NCI-H2029 treated with DMSO at 0.1 percent for 48 hours (cell line): ENCODE results near the gene DDX49.
"Not testable (repeated sequence)": the region's sequence is repeated elsewhere in the genome, so short reads cannot be mapped to it uniquely, and the experiment has no call there.

Experiments used
- DNase-seq: peaks from one replicate; lab custom pipeline; 2025; lab: John Stamatoyannopoulos, UW

The DDX49 gene

DNA sequence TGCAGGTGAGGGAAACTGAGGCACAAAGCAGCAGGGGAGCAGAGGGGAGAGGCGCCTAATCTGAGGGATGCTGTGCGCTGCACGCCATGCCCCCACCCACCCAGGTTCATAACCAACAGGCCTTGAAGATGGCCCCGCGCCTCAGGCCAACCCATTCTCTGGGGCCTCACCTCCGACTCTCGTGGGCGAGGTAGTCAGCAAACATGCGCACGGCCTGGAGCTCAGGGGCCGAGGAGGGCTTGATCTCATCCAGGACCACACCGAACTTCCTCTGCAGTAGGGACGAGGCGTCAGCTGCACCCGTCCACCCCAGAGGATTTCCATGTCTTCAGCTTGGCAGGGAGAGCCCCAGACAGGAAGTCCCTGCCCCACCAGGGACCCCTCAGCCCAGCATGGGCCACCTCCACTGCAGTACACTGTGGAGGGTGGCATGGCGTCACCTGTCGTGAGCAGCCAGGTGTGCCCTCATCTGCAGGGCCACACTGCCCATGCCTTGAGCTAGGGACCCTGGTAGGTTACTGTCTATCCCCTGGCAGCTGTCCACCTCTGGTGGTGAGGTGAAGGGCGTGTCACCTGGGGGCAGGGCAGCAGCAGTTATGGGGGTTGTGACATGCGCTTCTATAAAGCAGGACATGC lies 8.6 kb upstream of the DDX49 start:
- no peak for DNase-seq

DNA sequence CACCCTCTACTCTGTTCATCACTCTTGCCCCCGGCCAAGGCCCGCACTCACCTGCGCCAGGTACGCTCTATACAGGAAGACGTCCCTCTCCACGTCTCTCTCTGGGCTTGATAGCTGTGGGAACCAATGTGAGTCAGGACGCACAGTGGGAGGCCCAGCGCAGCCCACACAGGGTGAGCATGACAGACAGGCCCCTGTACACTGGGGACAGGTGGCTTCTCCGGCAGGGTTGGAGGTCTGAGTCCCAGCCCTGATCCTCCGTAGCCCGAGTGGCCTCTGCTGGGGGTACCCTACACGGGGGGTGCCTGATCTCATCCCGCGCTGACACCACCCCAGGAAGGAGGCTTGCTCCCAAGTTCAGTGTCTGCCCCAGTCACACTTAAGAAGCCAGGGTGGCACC lies 6.6 kb upstream of the DDX49 start:
- no peak for DNase-seq

DNA sequence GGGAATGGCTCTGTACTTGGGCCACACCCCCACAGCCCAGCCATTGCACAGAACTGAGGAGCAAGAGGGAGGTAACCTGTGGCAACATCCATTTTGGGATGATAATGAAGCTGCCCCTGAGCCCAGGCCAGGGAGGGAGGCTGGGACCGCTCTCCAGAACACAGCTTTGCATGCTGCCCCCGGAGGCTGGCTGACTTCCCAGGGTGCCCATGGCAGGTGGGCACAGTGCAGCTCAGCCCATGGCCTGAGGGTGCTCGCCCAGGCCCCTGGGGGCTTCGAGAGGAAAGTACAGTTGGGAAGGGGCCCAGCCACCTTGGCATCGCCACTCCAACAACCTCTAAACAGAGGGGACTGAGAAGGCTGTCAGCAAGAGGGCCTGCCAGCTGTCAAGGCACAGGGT lies 6.0 kb upstream of the DDX49 start:
- no peak for DNase-seq

DNA sequence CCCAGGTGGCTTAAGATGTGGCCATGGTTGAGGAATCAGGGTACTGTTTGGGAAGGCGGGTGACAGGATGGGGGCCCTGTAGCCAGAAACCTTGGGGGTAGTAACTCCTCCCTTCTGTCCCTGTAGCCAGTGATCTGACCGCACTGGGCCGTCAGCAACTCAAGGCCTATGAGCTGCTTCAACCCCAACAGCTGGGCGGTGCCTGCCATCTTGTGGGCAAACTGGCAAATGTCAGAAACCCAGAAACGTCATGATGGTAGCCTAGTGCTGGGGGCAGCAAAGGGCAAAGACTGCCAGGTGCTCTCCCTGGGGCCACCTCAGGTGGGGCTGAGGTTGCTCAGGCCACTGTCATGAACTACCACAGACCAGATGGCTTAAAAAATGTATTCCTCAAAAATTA lies 3.9 kb upstream of the DDX49 start:
- DNase-seq = no peak

DNA sequence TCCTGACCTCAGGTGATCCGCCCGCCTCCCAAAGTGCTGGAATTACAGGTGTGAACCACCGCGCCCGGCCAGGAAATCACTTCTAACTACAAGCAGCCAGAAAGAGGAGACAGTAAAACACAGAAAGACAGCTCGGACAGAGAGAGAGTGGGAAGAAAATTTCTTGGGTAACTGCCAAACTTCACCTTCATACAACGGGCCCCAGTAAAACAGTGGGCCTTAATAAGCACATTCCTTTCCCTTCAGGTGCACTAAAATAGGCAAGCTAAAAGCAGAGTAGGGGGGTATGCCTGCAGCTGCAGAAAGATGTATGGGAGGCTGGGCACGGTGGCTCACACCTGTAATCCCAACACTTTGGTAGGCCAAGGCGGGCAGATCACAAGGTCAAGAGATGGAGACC lies 1.9 kb upstream of the DDX49 start:
- not testable (repeated sequence) for DNase-seq

DNA sequence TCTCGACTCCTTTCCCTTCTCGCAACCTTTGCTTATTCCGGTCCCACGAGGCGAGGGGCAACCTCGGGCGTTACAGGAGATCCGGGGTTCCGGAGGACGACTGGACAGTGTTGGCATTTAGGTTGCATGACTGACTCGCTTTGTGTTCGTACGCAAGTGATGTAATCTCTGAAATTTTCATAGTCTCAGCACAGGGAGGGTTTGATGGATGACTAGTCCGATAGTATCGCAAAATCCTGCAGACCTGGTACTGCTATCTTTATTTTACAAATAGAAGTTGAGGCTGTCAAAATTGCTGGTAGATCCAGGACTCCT lies 342 bp downstream of the DDX49 start:
- DNase-seq = no peak

DNA sequence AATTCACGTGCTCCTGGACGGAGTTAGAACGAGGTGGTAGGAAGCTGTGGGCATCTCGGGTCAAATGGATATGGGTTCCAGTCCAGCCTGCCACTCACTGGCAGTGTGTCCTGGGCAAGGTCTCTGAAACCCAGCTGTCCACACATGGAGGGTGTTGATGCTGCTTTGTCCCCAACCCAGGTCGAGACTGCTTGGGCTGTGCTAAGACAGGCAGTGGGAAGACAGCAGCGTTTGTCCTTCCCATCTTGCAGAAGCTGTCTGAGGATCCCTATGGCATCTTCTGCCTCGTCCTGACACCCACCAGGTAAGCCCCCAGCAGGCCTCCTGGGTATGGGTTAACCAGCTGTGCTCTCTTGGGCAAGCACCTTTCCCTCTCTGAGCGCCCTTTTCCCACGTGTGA lies 885 bp downstream of the DDX49 start:
- DNase-seq = no peak

DNA sequence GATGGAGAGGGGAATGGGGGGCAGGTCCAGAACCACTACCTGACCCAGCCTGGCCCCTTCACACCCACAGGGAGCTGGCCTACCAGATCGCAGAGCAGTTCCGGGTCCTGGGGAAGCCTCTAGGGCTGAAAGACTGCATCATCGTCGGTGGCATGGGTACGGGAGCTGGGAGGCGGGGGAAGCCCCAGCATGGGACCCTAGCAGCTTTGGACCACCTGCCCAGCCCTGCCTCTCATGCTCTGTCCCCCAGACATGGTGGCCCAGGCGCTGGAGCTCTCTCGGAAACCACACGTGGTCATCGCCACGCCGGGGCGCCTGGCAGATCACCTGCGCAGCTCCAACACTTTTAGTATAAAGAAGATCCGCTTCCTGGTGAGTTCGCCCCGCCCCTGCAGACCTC lies 2.1 kb downstream of the DDX49 start:
- DNase-seq = no peak

DNA sequence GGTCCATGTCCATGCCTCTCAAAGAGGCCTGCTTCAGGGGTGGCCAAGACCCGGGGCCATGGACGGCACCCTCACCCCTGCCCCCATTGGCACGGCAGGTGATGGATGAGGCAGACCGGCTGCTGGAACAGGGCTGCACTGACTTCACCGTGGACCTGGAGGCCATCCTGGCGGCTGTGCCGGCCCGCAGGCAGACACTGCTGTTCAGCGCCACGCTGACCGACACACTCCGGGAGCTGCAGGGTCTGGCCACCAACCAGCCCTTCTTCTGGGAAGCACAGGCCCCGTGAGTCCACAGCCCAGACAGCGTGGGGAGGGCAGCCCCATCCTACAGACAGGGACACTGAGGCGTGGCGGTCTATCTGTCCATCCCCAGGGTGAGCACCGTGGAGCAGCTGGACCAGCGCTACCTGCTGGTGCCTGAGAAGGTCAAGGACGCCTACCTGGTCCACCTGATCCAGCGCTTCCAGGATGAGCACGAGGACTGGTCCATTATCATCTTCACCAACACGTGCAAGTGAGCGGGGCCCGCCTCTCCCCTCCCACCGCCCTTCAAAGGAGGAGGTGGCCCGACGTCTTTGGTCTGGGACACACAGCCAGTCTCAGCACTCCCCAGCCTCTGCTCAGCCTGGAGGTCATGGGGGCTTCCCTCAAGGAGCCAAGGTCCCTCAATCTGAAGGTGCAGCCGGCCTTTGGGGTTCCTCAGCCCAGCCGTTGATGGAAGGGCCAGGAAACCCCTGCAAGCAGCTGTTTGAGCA lies 2.9 kb downstream of the DDX49 start:
- DNase-seq = no peak

DNA sequence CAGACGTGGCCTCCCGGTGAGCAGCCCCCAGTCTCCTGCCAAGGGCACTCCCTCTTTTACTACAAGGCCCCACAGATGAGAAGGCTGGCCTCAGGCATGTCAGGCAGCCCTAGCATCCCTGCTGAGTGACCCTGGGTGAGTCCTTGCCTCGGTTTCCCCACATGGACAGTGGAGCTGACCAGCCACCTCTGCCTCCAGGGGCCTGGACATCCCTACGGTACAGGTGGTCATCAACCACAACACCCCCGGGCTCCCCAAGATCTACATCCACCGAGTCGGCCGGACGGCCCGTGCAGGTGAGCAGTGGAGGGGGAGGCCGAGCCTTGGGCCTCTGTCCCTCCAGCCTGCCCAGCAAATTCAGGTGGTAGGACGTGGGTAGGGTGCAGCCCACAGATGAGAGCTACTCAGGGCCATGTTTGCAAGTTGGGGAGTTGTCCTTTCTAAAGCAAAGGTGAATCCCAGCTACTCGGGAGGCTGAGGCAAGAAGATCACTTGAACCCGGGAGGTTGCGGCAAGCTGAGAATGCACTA lies 5.2 kb downstream of the DDX49 start:
- no peak for DNase-seq

DNA sequence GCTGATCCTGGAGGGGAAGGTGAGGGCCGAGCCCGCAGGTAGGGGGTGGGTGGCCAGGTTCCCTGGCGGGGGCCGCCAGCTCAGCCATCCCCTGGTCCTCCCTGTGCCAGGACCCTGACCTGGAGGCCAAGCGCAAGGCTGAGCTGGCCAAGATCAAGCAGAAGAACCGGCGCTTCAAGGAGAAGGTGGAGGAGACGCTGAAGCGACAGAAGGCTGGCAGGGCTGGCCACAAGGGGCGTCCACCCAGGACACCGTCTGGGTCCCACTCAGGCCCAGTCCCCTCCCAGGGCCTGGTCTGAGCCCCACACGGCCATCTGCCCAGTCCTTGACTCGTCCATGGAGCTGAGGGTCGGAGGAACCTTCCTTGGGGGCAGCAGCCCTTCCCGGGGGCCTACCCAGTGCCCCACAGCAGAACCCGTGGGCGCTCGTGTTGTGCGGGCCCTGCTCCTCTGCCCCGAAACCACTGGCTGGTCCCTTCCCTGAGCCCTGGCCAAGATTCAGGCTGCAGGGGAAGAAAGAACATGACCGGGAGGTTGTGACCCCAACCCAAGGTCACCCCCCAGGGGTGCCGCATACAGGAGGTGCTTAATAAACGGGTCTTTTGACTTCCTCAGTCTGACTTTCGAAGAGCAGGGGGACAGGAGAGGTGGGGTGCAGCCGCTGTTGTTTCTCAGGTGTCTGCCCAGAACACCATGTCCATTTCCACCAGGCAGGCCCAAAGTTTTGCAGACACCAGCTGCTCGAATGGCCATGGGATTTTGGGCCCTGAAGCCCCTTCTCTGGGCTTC lies 8.7 kb downstream of the DDX49 start:
- DNase-seq = no peak

DNA sequence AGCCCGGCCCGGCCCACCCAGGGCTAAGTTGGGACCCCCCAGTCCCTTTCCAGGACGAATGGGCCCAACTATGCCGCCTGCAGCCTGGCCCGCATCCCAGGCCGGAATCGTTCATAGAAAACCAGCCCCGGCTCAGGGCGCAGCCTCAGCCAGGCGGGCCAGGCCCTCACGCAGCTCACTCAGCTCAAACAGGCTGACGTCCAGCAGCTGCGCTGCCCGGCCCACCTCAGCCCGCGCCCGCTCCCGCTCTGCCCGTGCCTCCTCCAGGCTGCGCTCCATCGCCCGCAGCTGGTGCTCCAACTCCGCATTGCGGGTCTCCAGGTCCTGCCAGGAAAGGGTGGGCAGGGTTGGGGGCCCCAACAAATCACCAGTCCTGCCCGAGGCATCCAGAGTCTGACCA lies 9.8 kb downstream of the DDX49 start:
- no peak for DNase-seq

DNA sequence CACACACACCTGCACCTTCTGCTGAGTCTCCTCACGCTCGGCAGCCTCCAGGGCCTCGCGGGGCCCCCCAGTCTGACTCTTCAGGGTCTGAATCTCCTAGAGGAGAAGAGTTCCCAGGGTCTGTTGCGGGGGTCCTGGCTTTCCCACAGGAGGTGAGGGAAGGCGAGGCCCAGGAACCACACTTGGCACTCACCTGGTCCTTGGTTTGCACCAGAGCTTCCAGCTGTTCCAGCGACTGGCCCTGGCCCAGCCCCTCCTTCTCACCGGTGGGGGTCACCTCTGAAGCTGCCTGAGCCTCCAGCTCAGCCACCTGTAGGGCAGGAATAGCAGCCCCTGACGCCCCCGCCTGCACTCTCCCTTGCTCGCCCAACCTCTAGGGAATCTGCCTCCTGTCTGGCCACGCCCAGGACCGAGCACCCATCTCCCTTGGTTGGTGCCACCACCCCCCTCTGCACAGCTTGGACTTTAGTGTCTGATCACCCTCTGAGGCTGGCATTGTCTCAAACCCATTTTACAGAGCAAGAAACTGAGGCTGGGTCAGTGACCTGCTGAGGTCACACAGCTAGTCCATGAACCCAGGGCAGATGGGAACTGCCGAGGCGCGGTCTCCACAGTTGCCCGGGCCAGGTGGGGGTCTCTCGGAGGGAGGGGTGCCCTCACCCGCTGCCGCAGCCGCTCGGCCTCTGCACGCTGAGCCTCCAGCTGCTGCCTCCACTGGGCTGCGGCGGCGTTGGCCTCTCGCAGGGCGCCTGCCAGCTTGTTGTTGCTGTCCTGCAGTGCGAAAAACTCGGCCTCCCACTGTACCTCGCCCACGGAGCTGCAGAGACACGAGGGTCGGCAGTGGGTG lies 12.0 kb downstream of the DDX49 start:
- no peak for DNase-seq

DNA sequence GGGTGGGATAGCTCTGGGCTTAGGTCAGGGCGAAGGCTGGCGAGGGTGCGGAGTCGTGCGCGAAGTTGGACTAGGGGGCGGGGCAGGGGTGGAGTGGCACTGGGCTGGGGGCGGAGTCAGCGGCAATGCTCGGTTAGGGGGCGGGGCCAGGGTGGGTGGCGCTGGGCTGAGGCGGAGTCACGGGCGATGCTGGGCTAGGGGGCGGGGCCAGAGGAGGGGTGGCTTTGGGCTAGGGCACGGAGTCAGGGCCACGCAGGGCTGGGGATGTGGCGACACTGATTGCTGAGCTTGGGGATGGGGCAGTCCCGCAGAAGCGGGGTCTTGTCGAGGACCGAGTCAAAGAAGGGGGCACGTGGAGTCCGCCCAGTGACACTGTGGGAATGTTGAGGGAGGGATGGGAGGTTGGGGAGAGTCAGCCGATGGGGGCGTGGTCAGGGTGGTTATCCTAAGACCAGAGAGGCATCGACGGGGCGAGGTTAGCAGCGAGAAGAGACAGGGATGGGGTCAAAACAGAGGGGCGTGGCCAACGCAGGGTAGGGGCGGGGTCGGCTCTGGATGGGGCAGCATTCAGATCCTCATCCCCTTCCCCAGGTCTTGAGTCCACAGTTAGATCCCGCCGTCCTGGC lies 12.8 kb downstream of the DDX49 start:
- DNase-seq = peak; percentile 21

DNA sequence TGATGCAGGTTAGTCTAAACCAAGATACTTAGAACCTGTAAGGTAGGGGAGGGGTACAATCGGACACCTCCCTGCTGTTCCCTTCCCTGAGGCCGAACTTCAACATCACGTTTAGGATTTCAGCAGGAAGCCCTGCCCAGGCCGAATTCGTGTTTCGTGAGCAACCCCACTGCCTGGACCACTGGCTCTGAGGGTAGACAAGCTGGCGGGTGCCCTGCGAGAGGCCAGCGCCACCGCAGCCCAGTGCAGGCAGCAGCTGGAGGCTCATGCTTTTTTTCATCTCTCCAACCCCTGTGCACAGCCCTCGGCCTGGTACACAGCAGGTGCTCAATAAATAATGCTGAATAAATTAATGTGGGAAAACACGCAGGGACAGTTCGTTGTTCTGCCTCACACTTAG lies 13.8 kb downstream of the DDX49 start:
- DNase-seq = no peak

DNA sequence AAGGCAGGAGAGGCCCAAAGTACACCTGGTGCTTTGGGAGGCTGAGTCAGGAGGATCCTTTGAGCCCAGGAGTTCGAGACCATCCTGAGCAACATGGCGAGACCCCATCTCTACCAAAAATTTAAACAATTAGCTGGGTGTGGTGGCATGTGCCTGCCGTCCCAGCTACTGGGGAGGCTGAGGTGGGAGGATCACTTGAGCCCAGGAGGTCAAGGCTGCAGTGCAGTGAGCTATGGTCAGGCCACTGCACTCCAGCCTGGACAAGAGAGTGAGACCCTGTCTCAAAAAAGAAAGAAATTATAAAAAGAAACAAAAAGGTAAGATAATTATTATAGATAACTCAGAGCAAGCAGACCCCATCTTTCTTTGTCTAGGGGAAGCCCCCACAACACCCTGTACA lies 19.6 kb downstream of the DDX49 start:
- DNase-seq = no peak

DNA sequence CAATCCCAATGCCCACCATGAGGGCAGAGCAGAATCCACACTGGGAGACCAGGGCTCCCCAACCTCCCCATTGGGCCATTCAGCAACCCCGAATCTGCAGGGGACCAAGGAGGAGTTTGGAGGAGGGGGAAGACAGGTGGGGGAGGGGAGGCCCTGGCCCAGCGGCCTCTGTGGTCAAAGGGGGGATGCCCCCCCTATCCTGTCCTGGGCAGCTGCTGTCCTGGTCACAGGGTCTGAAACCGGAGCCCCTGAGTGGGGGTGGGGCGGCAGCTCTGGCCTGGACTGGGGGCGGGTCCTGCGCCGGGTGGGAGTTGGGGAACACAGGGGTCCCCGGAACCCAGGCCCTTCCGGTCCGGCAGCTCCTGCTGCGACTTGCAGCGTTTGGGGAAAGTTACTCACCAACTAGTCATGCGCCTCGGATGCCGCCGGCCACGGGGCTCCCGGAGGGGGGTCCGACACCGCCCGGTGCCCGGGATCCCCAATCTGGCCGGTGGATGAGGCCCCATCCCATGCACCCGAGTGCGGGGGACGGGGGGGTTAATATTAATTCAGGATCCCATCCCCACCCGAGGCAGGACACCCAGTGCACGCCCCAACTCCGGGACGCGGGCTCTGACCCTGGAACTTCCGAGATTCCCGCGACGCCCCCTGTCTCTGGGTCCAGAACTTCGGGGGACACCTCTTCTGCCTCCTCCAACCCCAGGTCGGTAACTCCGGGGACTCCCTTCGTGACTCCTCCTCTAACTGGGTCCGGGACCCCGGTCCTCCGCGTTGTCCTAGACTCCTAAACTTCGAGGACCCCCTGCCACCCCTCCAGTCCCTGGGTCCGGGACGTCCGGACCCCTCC lies 20.6 kb downstream of the DDX49 start:
- DNase-seq = no peak

DNA sequence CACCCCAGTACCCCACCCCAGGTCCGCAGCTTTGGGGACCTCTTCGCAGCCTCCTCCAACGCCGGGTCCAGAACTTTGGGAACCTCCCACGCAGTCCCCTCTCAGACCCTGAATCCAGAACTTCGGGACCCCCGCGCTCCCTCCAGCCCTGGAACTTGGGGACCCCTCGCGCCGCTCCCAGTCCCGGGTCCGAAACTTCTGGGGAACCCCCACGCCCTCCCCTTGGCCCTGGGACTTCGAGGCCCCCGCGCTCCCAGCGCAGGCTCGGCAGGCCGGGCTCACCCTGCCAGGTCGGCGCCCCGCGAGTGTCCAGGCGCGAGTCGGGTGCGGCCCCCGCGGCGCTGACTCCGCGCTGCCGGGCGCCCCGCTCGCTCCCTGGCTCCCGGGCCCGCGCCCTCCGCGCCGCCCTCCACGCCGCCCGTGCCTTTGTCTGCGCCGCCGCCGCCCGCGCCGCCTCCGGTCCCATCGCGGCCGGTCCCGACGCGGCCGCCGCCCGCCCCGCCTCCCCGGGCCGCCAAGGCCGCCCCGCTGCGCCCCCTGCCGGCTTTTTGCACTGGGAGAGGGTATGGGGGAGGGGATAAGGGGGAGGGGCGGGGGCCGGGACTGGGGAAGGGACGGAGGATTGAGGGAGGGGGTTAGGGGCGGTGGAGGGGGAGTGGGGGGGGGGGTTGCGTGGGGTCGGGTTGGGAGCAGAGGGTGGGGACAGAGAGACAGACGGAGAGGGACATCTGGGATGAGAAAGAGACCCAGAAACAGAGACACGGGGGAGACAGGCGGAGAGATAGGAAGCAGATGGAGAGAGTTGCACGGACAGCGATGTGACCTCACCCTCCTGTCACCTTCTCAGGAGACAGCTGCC lies 21.5 kb downstream of the DDX49 start, which contains the start of gene HOMER3:
HOMER3 (minus strand) TSS at position 449 of the 859 bp plus-strand sequence. CDS start 2,235 bp downstream, outside the sequence.
- DNase-seq = no peak

DNA sequence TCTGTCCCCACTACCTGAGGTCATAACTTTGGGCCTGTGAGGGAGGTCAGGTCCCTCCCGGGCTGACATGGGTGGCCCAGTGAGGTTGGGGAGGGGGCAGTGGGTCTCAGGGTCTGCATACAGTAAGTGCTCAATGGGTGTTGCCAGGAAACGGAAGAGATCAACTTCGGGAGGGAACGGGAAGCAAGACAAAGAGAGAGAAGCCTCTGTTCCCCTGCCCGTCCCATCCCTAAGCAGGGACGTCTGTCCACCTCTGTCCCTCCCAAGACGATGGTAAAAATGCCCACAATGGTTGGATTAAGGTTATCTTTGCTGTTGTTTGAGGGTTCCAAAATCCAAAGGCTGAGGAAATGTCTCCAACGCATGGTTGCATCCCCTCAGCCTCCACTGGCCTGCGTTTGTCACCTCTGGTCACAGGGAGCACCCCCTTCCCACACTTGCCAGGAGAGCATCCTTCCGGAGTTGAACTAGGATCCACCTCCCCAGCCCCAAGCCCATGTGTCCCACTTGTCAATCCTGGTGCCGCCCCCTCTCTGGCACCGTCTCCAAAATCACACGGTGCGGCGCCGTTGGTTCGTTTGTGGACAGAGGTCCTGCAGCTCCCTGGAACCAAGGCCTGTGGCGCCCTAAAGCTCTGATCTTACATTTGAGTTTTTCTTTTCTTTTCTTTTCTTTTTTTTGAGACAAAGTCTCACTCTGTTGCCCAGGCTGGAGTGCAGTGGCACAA lies 22.3 kb downstream of the DDX49 start:
- DNase-seq = no peak
